ENCODE data around the gene RRAS. TPM values are rescaled to one million over a fixed set of nuclear protein-coding genes. Genes with fewer than 3 reads are reported as not detected.
A peak's percentile ranks its signal among the peaks of the same experiment; 100 is the strongest.

RRAS gene
- total and polyA plus RNA-seq, 10 donors: 30.9 to 106 (median 50.7) TPM

DNA sequence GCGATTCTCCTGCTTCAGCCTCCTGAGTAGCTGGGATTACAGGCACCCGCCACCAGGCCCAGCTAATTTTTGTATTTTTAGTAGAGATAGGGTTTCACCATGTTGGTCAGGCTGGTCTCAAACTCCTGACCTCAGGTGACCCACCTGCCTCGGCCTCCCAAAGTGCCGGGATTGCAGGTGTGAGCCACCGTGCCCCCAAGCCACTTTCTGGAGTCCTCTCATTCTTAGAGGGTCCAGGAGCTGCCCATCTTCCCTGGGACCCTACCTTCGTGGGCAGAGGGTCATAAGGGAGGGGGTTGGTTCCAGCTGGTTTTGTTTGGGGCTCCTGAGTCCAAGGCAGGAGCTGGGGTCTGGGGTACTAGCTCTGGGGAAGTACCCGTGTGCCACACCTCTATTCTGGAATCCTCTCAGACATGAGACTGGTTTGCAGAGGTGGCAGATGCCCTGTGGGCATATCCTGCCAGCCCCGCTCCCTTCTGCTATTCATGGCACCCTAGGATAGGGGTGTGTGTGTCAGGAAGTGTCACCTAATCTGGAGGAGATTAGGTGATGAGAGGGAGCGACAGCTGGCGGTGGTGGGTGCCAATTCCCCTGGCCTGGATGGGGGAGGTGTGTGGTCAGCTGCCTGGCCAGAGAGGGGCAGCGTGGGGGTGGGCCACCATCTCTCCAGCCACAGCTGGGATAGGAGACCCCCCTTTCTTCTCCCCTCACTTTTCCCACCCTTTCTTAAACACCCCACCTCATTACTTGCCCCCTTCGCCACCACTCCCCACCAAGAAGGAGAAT, 39.2 kb upstream of the RRAS start:
- TF ChIP-seq, protein P1, sequence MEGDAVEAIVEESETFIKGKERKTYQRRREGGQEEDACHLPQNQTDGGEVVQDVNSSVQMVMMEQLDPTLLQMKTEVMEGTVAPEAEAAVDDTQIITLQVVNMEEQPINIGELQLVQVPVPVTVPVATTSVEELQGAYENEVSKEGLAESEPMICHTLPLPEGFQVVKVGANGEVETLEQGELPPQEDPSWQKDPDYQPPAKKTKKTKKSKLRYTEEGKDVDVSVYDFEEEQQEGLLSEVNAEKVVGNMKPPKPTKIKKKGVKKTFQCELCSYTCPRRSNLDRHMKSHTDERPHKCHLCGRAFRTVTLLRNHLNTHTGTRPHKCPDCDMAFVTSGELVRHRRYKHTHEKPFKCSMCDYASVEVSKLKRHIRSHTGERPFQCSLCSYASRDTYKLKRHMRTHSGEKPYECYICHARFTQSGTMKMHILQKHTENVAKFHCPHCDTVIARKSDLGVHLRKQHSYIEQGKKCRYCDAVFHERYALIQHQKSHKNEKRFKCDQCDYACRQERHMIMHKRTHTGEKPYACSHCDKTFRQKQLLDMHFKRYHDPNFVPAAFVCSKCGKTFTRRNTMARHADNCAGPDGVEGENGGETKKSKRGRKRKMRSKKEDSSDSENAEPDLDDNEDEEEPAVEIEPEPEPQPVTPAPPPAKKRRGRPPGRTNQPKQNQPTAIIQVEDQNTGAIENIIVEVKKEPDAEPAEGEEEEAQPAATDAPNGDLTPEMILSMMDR (IDR thresholded peaks at IDR 0.05 in 8 of 11, conservative IDR thresholded peaks at IDR 0.05 in 3 of 11): no peak
- TF ChIP-seq POLR2A (IDR thresholded peaks at IDR 0.05): no peak
- no peak for TF ChIP-seq POLR2AphosphoS5 (IDR thresholded peaks at IDR 0.05)
- Histone ChIP-seq H3K27me3 (replicated peaks in 1 of 7) (no peaks in the 10 kb centered on the region), H3K4me3 (no peak overlapping the region), H3K27ac (peak overlapping the region in 5 of 8 donors; percentile 94 to 97 (median 94)), H3K4me1 (peaks cover 23 to 71% (median 50%) of the 10 kb centered on the region in 6 donors), H3K36me3 (peaks cover 0 to 46% (median 30%) of the 10 kb centered on the region in 6 donors), H3K9me3 (no peaks in the 10 kb centered on the region)
- peak; percentile 75 for DNase-seq
- intact Hi-C loops (cut with DNase I; ENCODE audit: low total_unique reads): loop anchor here (10.0 kb wide), 1 partner anchor 104 kb away; no protein-coding TSS in a partner anchor
- 55 to 77% (median 65%) methylated on average over 11 to 12 of the region's 12 CpGs for WGBS, 5 donors

DNA sequence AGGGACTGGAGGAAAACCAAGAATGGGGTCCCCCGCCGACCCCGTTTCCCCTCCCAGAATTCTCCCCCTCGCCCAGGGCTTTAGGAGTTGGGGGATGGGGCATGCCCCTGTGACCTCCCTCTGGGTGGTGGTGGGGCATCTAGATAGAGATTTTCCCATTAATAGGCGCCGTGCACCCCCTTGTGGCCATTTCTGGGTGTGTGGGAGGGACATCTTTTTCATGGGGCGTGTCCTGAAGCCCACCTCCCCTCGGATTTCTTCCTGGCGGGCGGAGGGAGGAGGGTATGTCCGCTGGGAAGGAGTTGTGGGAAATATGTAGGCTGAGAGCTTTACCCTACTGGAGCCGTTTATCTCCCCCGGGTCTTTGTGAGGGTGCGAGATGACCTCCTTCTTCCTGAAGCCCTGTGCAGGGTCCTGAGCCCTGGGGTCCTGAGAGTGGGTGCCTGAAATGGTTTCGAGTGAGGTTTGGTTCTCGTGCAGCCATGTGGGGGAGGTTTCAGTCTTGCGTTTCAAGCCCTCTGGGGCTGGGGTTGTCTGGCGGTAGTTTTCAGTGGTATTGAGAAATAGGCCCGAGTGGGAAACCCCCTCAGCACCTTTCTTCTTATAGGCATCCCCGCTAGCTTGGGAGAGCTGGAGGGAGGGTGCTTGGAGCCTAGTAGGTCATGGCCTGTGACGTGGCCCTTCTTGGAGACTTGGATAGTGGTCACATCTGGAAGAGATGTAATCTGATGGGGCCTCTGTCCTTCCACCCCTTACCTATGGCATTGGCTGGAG, 38.1 kb upstream of the RRAS start:
- H3K36me3 ChIP-seq: peaks cover 0 to 35% (median 19%) of the 10 kb centered on the region in 6 donors
- no peaks in the 10 kb centered on the region for H3K27me3 ChIP-seq (replicated peaks in 1 of 7)
- H3K27ac ChIP-seq: peak overlapping the region; percentile 89 to 97 (median 94)
- no peaks in the 10 kb centered on the region for H3K9me3 ChIP-seq
- H3K4me1 ChIP-seq: peaks cover 23 to 79% (median 48%) of the 10 kb centered on the region in 6 donors
- TF ChIP-seq POLR2AphosphoS5 (IDR thresholded peaks at IDR 0.05) (no peak), POLR2A (IDR thresholded peaks at IDR 0.05) (no peak)
- TF ChIP-seq, protein P1 (IDR thresholded peaks at IDR 0.05 in 8 of 11, conservative IDR thresholded peaks at IDR 0.05 in 3 of 11): peak; percentile 46 to 83 (median 72)
- peak overlapping the region; percentile 88 to 100 (median 98) for H3K4me3 ChIP-seq
- intact Hi-C loops (cut with DNase I; ENCODE audit: low total_unique reads): loop anchor here (10.0 kb wide), 1 partner anchor 103 kb away; no protein-coding TSS in a partner anchor
- WGBS, 5 donors: 1 to 4% (median 3%) methylated on average over 16 to 21 of the region's 21 CpGs
- peak; percentile 91 for DNase-seq

DNA sequence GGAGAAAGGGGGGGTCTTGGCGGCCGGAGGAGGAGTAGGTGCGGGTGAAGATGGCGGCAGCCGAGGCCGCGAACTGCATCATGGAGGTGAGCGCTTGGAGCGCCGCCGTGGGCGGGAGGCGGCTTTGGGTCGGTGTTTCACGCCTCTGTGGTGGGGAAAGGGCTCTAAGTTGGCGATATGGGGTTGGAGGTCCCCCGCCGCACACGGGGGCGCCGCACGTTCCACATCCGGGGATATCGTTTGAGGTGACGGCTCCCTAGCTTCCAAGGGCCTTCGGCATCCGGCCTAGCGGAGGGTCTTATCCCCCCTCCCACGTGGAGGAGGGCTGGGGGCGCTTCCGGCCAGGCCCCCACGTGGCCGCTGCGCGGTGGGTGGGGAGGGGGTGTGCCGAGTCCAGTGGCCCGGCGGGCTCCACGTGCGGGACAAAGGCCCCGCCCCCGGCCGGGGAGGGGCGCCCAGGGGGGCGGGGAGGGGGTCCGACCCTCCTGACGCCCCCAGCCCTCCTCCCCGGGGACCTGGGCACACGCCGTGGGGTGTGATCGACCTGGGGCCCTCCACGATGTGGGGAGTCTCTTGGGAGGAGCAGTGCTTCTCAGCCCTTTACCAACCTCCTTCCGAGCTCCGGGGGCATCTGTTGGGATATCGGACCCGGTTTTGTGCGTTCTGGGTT, 37.4 kb upstream of the RRAS start, which contains the start of gene PRMT1:
Gene PRMT1 (plus strand): TSS at position 41 of the 670 bp plus-strand sequence. CDS start 10 bp downstream, at position 51.
- intact Hi-C loops (cut with DNase I; ENCODE audit: low total_unique reads): loop anchor here (10.0 kb wide), 1 partner anchor 103 kb away; no protein-coding TSS in a partner anchor
- no peaks in the 10 kb centered on the region for H3K27me3 ChIP-seq (replicated peaks in 1 of 7)
- H3K4me1 ChIP-seq: peaks cover 23 to 86% (median 50%) of the 10 kb centered on the region in 6 donors
- no peaks in the 10 kb centered on the region for H3K9me3 ChIP-seq
- 0 to 2% (median 1%) methylated on average over 11 to 57 of the region's 57 CpGs for WGBS, 5 donors
- peak; percentile 87 to 91 (median 90) for TF ChIP-seq POLR2AphosphoS5 (IDR thresholded peaks at IDR 0.05)
- peak; percentile 8 to 71 (median 56) for TF ChIP-seq POLR2A (IDR thresholded peaks at IDR 0.05)
- TF ChIP-seq, protein P1 (IDR thresholded peaks at IDR 0.05 in 8 of 11, conservative IDR thresholded peaks at IDR 0.05 in 3 of 11): no peak
- DNase-seq: peak; percentile 92
- H3K27ac ChIP-seq: peak within 1 kb of the TSS; percentile 89 to 97 (median 94)
- peaks cover 0 to 28% (median 12%) of the 10 kb centered on the region in 6 donors for H3K36me3 ChIP-seq
- peak within 1 kb of the TSS; percentile 88 to 100 (median 98) for H3K4me3 ChIP-seq
